T-helper 1 cell treated with Interleukin-12 subunit alpha and Interleukin-12 subunit beta and Interleukin-4 antibody, amounts not matched to agents 30 μg/mL and 1 μg/mL, for 36 hours (primary cell): ENCODE data around the gene KEL.

Experiments used
- H3K27ac Mint-ChIP-seq: one replicate; pipeline ENCODE4 v1.8.0; 2021; ENCODE audit warnings: mild to moderate bottlenecking, mixed read lengths
- H3K27me3 Mint-ChIP-seq: one replicate; pipeline ENCODE4 v1.8.0; 2021; ENCODE audit warnings: low read depth, mixed read lengths
- H3K36me3 Mint-ChIP-seq: one replicate; pipeline ENCODE4 v1.8.0; 2021; ENCODE audit warnings: low read depth, mixed read lengths
- H3K4me1 Mint-ChIP-seq: one replicate; pipeline ENCODE4 v1.8.0; 2021; ENCODE audit warnings: low read depth, mixed read lengths
- H3K4me3 Mint-ChIP-seq: one replicate; pipeline ENCODE4 v1.8.0; 2021; ENCODE audit warnings: mild to moderate bottlenecking, moderate library complexity, mixed read lengths
- H3K9me3 Mint-ChIP-seq: one replicate; pipeline ENCODE4 v1.8.0; 2021; ENCODE audit warnings: mixed read lengths

Gene KEL

DNA sequence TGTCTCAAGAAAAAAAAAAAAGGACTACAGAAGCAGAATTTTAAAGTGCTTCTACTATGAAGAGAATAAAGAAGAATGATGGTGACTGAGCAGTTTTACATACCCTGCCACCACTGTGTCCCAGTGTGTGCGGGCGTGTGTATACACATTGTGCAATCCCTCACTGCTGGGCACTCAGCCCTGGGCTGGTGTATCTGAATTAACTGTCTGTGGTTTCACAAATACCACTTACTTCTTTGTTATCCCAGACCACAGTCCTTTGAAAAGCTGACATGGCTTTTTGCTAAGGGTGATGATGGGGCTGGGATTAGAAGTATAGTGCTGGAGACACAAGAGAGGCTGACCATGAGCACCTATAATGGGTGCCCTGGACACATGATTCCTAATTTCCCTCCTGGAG lies 55.5 kb downstream of the KEL start:
- Mint-ChIP-seq H3K4me3 (no peak overlapping the region), H3K4me1 (no peaks in the 10 kb centered on the region), H3K27me3 (peaks cover 4% of the 10 kb centered on the region), H3K27ac (no peak overlapping the region), H3K36me3 (no peaks in the 10 kb centered on the region), H3K9me3 (no peaks in the 10 kb centered on the region)

DNA sequence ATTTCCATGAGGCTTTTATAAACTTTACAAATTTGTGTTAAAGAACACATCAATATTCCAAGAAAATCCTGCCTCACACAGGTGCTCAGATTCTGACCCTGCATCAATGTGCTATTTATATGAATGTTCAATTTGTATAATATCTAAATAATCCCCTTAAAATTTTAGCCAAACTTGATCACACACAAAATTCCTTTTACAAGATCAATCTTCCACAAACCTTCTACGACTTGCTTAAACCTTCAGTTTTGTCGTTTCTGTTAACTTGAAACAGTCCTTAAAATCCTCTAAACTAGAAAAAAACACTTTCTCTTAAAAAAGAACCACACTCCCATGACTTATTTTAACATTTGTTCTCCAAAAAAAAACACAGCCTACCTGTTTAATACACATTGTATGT lies 56.4 kb downstream of the KEL start:
- H3K4me3 Mint-ChIP-seq = no peak overlapping the region
- H3K36me3 Mint-ChIP-seq = no peaks in the 10 kb centered on the region
- H3K4me1 Mint-ChIP-seq = no peaks in the 10 kb centered on the region
- H3K9me3 Mint-ChIP-seq = no peaks in the 10 kb centered on the region
- peaks cover 4% of the 10 kb centered on the region for H3K27me3 Mint-ChIP-seq
- no peak overlapping the region for H3K27ac Mint-ChIP-seq

DNA sequence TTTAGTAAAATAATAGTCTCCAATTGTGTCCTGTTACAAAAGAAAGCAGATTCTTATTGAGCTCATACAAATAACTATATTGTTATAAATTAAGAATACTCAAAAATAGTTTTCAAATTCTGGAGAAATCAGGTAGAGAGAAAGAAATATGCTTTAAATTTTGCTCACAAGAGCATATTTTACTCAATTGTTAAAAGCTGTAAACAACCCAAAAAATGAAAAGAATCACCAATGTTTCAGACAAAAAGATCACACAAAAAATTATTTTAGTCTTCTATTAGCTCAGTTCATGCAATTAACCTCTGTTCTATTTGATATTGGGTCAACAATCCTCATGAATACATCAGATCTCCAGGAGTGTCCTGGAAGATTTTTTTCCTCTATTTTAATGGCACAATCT lies 58.0 kb downstream of the KEL start:
- no peak overlapping the region for H3K4me3 Mint-ChIP-seq
- no peaks in the 10 kb centered on the region for H3K9me3 Mint-ChIP-seq
- H3K27ac Mint-ChIP-seq = no peak overlapping the region

DNA sequence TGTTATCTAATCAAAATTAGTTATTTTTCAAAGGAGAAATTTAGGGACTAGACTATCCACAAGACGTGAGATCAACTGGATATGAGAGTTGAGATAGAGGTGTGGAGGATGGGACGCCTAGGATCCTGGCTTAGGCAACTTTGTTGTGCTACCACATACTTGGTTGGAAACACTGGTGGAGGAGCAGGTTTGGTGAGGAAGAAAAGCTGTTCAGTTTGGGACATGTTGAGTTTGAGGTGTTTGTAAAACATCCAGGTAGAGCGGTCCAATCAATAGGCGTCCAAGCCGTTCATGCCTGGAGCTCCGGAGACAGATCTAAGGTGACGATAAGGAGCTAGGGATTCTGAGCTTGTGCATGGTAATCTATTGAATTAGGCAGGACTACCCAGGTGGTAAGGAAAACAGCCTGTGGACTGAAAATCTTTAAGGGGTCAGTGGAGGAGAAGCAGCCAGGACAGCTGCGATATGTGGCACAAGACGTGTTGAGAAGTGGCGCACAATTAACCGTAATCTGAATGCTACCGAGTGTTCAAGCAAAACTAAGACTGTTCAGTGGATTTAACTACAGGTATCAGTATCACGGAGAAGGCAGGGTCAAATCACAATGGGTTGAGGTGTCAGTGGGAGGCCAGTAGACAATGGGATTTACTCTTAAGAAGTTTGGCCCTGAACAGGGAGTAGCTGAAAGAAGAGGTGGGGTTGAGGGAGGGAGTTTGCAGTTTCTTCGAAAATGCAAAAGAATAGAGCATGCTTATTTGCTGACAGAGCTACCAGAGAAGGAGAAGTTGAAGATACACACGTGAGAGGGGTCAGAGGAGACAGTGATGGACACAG lies 60.5 kb downstream of the KEL start:
- peaks cover 9% of the 10 kb centered on the region for H3K27me3 Mint-ChIP-seq
- H3K4me3 Mint-ChIP-seq = no peak overlapping the region
- no peaks in the 10 kb centered on the region for H3K4me1 Mint-ChIP-seq
- no peaks in the 10 kb centered on the region for H3K36me3 Mint-ChIP-seq
- no peaks in the 10 kb centered on the region for H3K9me3 Mint-ChIP-seq
- no peak overlapping the region for H3K27ac Mint-ChIP-seq

More for the DNA sequence above, 58.0 kb downstream of the KEL start:
- no peaks in the 10 kb centered on the region for H3K36me3 Mint-ChIP-seq
- H3K27me3 Mint-ChIP-seq = peaks cover 9% of the 10 kb centered on the region
- no peaks in the 10 kb centered on the region for H3K4me1 Mint-ChIP-seq

DNA sequence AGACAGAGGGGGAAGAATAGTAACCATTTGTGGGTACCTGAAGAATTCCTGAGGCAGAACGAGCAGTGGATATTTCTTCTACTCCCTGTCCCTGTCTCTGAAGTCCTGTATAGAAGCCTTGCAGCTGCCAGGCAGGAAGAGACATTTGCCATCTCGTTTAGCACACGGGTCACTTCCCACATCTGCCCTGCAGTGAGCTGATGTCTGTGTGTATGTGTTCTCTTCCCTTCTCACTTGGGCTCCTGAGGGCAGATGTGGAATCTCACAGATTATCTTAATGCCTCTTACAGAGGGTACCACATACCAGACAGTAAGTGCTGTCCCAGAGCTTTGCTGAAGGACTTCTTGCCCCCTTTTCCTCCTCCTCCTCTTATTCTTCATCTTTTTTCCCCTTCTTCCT lies 62.5 kb downstream of the KEL start:
- no peak overlapping the region for H3K4me3 Mint-ChIP-seq

DNA sequence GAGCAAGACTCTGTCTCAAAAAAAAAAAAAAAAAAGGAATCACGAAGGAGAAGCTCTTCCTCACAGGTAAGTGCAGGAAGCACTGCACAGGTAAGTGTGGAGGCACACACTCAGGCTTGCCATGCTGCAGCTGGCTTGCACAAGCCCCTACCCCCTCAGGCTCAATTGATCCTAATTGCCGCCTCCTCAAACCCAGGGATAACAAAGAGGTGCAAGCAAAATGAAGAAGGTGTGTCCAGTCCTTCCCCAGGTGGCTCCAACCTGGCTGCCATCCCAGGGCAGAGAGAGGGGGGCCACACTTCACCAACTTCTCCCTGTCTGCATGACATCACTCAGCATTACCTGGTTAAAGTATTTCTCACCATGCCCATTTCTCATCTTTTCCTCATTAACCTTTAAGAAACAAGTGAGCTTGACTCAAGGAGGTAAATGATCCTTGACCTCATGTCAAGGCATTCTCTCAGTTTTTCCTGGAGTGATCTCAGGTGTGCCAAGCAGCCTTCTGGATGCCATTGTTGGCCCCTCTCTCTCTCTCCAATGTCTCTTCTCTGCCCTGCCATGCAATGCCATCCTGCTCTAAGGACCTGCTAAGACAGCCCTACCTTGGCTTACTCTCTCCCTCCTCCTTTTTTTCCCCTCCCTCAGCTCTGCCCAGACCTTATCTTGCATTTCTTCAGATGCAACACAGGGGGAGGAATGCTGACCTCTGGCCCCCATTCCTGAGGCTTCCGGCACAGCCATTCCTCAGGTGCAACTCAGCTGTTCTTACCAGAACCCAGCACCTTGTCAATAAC lies 63.6 kb downstream of the KEL start:
- no peaks in the 10 kb centered on the region for H3K4me1 Mint-ChIP-seq
- no peaks in the 10 kb centered on the region for H3K36me3 Mint-ChIP-seq
- no peaks in the 10 kb centered on the region for H3K9me3 Mint-ChIP-seq
- H3K27ac Mint-ChIP-seq = no peak overlapping the region
- no peak overlapping the region for H3K4me3 Mint-ChIP-seq
- H3K27me3 Mint-ChIP-seq = peaks cover 16% of the 10 kb centered on the region

More for the DNA sequence above, 62.5 kb downstream of the KEL start:
- H3K27me3 Mint-ChIP-seq = peaks cover 16% of the 10 kb centered on the region
- no peaks in the 10 kb centered on the region for H3K9me3 Mint-ChIP-seq
- H3K27ac Mint-ChIP-seq = no peak overlapping the region
- H3K4me1 Mint-ChIP-seq = no peaks in the 10 kb centered on the region
- H3K36me3 Mint-ChIP-seq = no peaks in the 10 kb centered on the region

DNA sequence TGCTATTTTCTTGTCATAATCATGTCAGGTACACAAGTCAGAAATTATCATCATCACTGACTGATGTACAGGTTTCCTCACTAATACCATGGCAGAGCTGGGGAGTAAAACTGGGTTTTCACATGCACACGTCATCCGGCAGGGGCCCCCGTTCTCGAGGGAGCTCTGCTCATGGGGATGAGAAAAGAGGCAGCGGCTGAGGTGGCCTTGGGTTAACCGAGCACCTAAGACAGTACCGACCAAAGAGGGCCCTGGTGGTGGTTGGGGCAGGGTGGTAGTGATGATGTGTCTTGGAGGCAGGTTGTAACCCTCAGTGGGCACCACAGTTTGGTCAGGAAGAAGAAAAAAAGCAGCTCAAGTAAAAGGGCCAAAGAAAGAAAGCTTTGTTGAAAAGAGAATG lies 64.5 kb downstream of the KEL start:
- Mint-ChIP-seq H3K27me3 (peaks cover 12% of the 10 kb centered on the region), H3K27ac (no peak overlapping the region), H3K9me3 (no peaks in the 10 kb centered on the region), H3K36me3 (no peaks in the 10 kb centered on the region), H3K4me3 (no peak overlapping the region), H3K4me1 (no peaks in the 10 kb centered on the region)

DNA sequence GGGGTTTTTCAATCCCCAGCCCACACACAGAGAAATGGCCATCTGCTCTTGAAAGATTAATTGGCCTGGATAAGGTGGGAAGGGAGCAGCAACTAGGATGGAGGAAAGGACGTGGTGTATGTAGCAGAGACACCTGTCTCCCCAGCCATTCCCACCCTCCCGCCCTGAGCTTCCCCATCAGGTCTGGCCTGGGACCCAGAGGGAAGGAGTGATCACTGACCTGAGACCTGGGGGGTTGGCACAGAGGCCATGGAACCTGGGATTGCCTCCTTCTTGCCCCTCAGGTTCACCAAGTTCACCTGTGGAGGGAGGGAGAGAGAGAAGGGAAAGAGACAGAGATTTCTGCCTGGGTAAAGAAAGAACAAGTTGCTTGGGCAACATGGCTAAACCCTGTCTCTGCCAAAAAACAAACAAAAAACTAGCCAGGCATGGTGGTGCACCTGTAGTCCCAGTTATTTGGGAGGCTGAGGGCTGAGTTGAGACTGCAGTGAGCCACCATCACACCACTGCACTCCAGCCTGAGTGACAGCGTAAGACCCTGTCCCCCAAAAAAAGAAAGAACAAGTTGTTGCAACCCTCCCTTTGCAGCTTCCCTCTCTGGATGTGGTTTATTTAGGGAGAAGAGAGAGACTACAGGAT lies 65.3 kb downstream of the KEL start:
- no peaks in the 10 kb centered on the region for H3K4me1 Mint-ChIP-seq
- H3K27ac Mint-ChIP-seq = no peak overlapping the region
- H3K36me3 Mint-ChIP-seq = no peaks in the 10 kb centered on the region
- no peak overlapping the region for H3K4me3 Mint-ChIP-seq
- H3K9me3 Mint-ChIP-seq = no peaks in the 10 kb centered on the region
- peaks cover 12% of the 10 kb centered on the region for H3K27me3 Mint-ChIP-seq

DNA sequence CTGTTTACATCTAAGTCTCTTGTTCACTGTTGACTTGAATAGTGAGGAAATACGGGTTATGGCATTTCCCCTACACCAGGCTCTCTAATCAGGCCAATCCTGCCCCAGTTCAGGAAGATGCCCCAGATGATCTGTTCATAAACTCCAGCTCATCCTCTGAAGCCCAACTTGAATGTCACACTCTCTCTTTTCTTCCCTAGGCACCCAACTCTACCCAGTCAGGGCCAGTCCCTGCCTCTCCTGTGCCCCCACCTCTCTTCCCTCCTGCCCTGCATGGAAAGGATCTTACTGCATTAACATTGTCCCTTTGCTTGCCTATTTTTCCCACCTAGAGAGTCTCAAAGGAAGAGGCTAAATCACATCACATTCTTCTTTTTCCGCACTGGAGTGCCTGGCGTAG lies 66.0 kb downstream of the KEL start:
- Mint-ChIP-seq H3K36me3 (no peaks in the 10 kb centered on the region), H3K9me3 (no peaks in the 10 kb centered on the region), H3K27me3 (peaks cover 12% of the 10 kb centered on the region), H3K4me3 (no peak overlapping the region), H3K27ac (no peak overlapping the region), H3K4me1 (no peaks in the 10 kb centered on the region)

DNA sequence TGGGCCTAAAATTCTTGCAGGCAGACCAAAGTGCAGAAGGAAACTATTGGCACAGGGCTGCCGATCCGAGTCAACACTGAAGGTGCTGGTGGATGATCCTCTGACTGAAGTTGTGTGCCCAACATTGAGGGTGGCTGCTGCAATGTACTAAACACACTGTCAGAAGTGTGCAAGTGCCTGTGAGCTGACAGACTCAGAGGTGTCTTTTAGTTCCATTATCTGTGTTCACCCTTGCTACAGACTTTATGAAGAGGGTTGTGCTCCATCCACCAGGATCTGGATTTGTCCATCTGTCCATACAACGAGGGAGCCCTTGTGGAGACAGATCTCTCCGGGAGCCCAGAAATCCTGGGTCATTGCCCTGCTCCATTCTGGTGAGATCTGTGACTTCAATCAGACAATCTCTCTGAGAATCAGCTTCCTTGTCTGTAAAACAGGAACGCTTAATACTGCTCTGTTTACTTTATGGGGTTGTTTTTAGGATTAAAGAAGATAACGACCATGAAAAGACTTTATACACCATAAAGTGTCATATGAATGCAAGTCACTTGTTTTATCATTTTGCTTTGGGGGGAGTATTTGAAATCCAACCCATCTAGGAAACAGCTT lies 67.1 kb downstream of the KEL start:
- Mint-ChIP-seq H3K4me1 (no peaks in the 10 kb centered on the region), H3K36me3 (no peaks in the 10 kb centered on the region), H3K4me3 (no peak overlapping the region), H3K9me3 (peaks cover 4% of the 10 kb centered on the region), H3K27me3 (peaks cover 11% of the 10 kb centered on the region), H3K27ac (no peak overlapping the region)

DNA sequence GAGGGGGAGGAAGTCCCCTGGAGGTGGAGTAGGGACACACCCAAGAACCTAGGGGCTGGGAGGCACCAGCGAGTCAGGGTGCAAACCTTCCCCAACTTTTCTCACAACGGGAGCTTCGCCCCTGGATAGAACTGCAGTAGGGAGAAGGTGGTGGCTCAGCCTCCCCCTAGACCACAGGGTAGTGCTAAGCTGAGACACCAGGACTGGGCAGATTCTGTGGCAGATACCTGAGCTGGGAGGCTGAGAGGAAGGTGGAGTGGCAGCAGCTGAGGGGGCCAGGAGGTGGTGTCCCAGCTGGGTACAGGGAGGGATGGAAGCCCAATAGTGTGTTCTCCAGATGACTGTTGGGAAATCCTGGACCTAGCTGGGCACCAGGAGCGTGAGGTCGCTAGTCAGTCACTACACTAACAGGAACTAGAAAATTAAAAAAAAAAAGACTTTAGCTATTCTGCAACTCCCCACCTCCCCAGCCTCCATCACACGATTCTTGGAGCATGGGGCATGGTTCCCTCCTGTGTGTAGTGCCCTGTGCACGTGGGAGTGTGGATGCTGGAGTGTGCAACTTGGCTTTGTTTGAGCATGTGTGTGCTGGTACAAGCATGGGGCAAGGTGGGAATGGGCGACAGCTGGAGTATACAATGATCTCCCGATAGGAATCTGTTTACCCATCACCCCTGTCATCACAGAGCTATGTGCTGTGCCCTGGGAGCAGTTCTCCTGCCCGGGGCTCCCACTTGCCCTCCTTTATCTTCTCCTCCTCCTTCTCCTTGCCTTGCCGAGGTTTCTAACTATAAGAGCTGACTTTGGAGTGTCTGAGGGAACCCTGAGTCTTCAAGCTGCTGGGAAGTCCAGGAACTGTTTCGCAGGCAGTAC lies 67.8 kb downstream of the KEL start:
- H3K27ac Mint-ChIP-seq = no peak overlapping the region
- H3K4me1 Mint-ChIP-seq = no peaks in the 10 kb centered on the region
- H3K9me3 Mint-ChIP-seq = peaks cover 4% of the 10 kb centered on the region
- no peak overlapping the region for H3K4me3 Mint-ChIP-seq
- no peaks in the 10 kb centered on the region for H3K36me3 Mint-ChIP-seq
- peaks cover 7% of the 10 kb centered on the region for H3K27me3 Mint-ChIP-seq

DNA sequence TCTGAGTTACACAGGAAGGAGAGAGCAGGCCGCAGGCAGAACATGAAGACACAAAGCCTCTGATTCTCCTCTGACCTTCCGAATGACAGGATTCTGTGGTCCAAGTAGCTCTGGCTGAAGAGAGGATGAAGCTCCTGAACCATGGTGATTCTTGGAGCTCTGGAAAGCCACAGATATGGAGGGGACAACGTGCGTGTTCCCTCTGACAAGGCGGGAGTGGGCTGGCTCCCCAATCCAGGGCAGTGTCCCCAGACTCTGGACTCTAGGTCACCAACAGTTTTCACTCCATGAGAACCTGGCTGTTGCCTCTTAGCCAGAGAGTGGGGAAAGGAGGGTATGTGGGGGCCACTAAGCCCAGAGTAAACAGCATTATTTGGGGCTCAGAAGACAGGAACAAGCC lies 69.2 kb downstream of the KEL start:
- Mint-ChIP-seq H3K27ac (no peak overlapping the region), H3K27me3 (peaks cover 7% of the 10 kb centered on the region), H3K9me3 (peaks cover 4% of the 10 kb centered on the region), H3K4me3 (no peak overlapping the region), H3K4me1 (no peaks in the 10 kb centered on the region), H3K36me3 (no peaks in the 10 kb centered on the region)

DNA sequence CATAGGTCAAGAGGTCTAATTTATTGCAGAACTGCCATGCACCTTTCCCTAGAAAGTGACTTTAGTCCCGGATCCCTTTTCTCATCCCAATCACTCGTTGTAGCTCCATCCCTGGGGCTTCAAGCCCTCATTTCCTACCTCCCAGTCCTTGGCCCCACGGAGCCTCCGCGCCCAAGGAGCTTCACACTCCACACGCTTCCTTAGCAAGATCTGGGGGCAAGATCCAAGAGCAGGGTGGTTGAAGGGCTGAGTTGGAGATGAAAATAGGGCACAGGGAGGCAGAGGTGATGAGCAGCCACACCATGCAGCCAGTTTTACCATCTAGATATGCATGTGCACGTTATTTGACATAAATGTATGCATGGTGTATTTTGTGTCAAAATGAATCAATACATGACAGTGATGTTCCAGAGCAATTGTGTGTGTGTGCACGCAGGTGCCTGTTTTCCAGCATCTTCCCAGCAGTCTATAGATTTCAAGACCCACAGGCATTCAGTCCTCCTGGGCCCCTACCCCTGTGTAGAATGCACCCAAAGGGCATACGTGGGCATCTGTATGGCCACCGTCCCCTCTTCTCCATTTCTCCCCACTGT lies 70.6 kb downstream of the KEL start:
- Mint-ChIP-seq H3K27me3 (peaks cover 7% of the 10 kb centered on the region), H3K27ac (no peak overlapping the region), H3K9me3 (peaks cover 4% of the 10 kb centered on the region), H3K4me1 (no peaks in the 10 kb centered on the region), H3K36me3 (no peaks in the 10 kb centered on the region), H3K4me3 (no peak overlapping the region)
